ENCODE measurements around the gene TRANK1. TPM values are rescaled to one million over a fixed set of nuclear protein-coding genes. Genes with fewer than 3 reads are reported as not detected.

Gene TRANK1
- total and polyA plus RNA-seq, 2 of the 8 experiments (the other 6 are each of a cell fraction or from before 2014, with no cell fraction given), result 2.9 to 8.8 TPM

GRCh38 chr3:36959821-36960220 lies 15.0 kb upstream of the TRANK1 start:
- Histone ChIP-seq H2BK15ac (ENCODE audit: low read length) (no peak overlapping the region), H3K56ac (replicated peaks; ENCODE audit: insufficient read length, low read depth, low read length) (no peak overlapping the region), H3K23me2 (ENCODE audit: low read depth, low read length) (no peaks in the 10 kb centered on the region), H3K79me1 (ENCODE audit: low read depth, low read length) (no peaks in the 10 kb centered on the region), H3K9ac (replicated peaks in 1 of 4; ENCODE audit: extremely low read depth in 1 of 4, low read depth in 3 of 4, low read length in 3 of 4) (no peak overlapping the region), H3K18ac (ENCODE audit: extremely low read depth, low read length) (no peak overlapping the region), H3K27me3 (replicated peaks in 1 of 4; ENCODE audit: control insufficient read depth in 3 of 4, extremely low read depth in 1 of 4, insufficient read depth in 3 of 4, low read length in 3 of 4) (no peaks in the 10 kb centered on the region), H3K27ac (ENCODE audit: low read depth, low read length) (no peak overlapping the region), H4K91ac (replicated peaks; ENCODE audit: insufficient read length, low read length) (no peak overlapping the region), H4K8ac (ENCODE audit: extremely low read depth, insufficient read depth, low read length) (no peak overlapping the region), H3K14ac (ENCODE audit: insufficient read length) (no peak overlapping the region), H3K4me1 (replicated peaks in 1 of 4; ENCODE audit: control insufficient read depth in 3 of 4, insufficient read depth in 4 of 4, low read length in 3 of 4) (peaks cover 0 to 2% (median under 1%) of the 10 kb centered on the region in 4 experiments; a peak in 4 of 7 replicates), H2BK120ac (replicated peaks; ENCODE audit: low read depth, low read length) (no peak overlapping the region), H2BK20ac (ENCODE audit: low read length) (no peak overlapping the region), H3K79me2 (ENCODE audit: control insufficient read depth in 1 of 2, insufficient read depth in 2 of 2, low read length in 2 of 2) (no peaks in the 10 kb centered on the region), H3K4me3 (ENCODE audit: extremely low read depth in 1 of 4, insufficient read depth in 2 of 4, low read depth in 3 of 4, low read length in 4 of 4) (no peak overlapping the region), H3K36me3 (ENCODE audit: control insufficient read depth in 2 of 4, insufficient read depth in 4 of 4, low read length in 3 of 4) (no peaks in the 10 kb centered on the region), H3K4ac (replicated peaks; ENCODE audit: insufficient read length, low read depth, low read length) (no peak overlapping the region), H3K4me2 (ENCODE audit: insufficient read depth in 1 of 2, low read depth in 2 of 2, low read length in 2 of 2) (no peak overlapping the region), H4K20me1 (replicated peaks in 1 of 2; ENCODE audit: control insufficient read depth in 1 of 2, insufficient read depth in 2 of 2, low read length in 2 of 2) (no peaks in the 10 kb centered on the region), H2BK5ac (ENCODE audit: low read depth, low read length) (no peak overlapping the region), H2BK12ac (ENCODE audit: low read depth, low read length) (no peak overlapping the region), H2AFZ (ENCODE audit: low read length) (no peak overlapping the region), H2AK5ac (ENCODE audit: low read depth, low read length) (no peak overlapping the region), H3K9me3 (ENCODE audit: insufficient read depth in 2 of 2, low read depth in 1 of 2, low read length in 1 of 2) (no peaks in the 10 kb centered on the region), H3K23ac (ENCODE audit: insufficient read length) (no peak overlapping the region), H4K5ac (ENCODE audit: insufficient read length, low read depth, low read length) (no peak overlapping the region)
- FAIRE-seq (no peak), DNase-seq (ENCODE audit: low read depth in 1 of 2, low spot score in 2 of 2) (no peak)
- WGBS, 2 experiments (ENCODE audit: extremely low coverage in 1 of 2, insufficient coverage in 1 of 2, insufficient read length in 1 of 2, insufficient replicate concordance in 2 of 2, low coverage in 1 of 2, low lambda C conversion rate in 2 of 2, missing lambda C conversion rate in 1 of 2), result 79% methylated on average over 2 of the region's 2 CpGs; no CpG with 5 or more reads in 1 of the 2 experiments
- CTCF ChIA-PET (ENCODE audit: partially characterized antibody), result interaction anchor here (0.6 to 9.6 kb wide), 24 partner anchors 10 to 333 kb away, joined by 3 to 125 read pairs (median 9); partner anchors contain the start of genes EPM2AIP1, MLH1 and TRANK1
- POLR2A ChIA-PET (ENCODE audit: partially characterized antibody), result interaction anchor here (0.7 kb wide), 1 partner anchor 17 kb away, joined by 4 read pairs; no protein-coding TSS in a partner anchor
- TF ChIP-seq SIX5 (IDR thresholded peaks at IDR 0.05; ENCODE audit: low read depth, low read length), result no peak
- no peak for TF ChIP-seq RXRA (IDR thresholded peaks at IDR 0.05; ENCODE audit: insufficient read depth, low read depth, low read length)
- TF ChIP-seq CREB1 (IDR thresholded peaks at IDR 0.05), result no peak
- TF ChIP-seq RNF2 (IDR thresholded peaks at IDR 0.05; ENCODE audit: borderline replicate concordance, low read depth, low read length, missing control alignments, poor library complexity, severe bottlenecking), result no peak
- no peak for TF ChIP-seq SIN3A (conservative IDR thresholded peaks at IDR 0.05 in 1 of 2, IDR thresholded peaks at IDR 0.05 in 1 of 2; ENCODE audit: low read depth in 1 of 2, low read length in 2 of 2)
- TF ChIP-seq POU5F1 (IDR thresholded peaks at IDR 0.05; ENCODE audit: low read depth, low read length), result no peak
- no peak for TF ChIP-seq RFX5 (IDR thresholded peaks at IDR 0.05; ENCODE audit: borderline replicate concordance, low read depth, low read length)
- no peak for TF ChIP-seq JUN (IDR thresholded peaks at IDR 0.05; ENCODE audit: low read depth, low read length)
- no peak for TF ChIP-seq ATF2 (IDR thresholded peaks at IDR 0.05; ENCODE audit: low read length)
- TF ChIP-seq TAF7 (optimal IDR thresholded peaks at IDR 0.05; ENCODE audit: borderline replicate concordance, low read depth, low read length), result no peak
- TF ChIP-seq SUZ12 (IDR thresholded peaks at IDR 0.05; ENCODE audit: low read length), result no peak
- no peak for TF ChIP-seq KDM5A (IDR thresholded peaks at IDR 0.05; ENCODE audit: low read length)

Measured in H1 (cell line).